Cerebellar nuclear complex (tissue), 1 donor: ENCODE data around the gene OR2H1.
"Not testable (repeated sequence)": the region's sequence is repeated elsewhere in the genome, so short reads cannot be mapped to it uniquely, and the experiment has no call there.

Source experiments
- DNase-seq, 2 experiments: peaks; one replicate each; lab custom pipeline; 2025; lab: John Stamatoyannopoulos, UW

The OR2H1 gene

GRCh38 chr6:29456971-29457370, at the start of gene OR2H1, which contains the start of gene OR11A1:
Gene OR2H1 (plus strand): TSS chr6:29457155. CDS start chr6:29461770, 4,615 bp downstream.
Gene OR11A1 (minus strand): TSS chr6:29457071. CDS start chr6:29427641, 29,430 bp downstream.
- no peak for DNase-seq

DNA sequence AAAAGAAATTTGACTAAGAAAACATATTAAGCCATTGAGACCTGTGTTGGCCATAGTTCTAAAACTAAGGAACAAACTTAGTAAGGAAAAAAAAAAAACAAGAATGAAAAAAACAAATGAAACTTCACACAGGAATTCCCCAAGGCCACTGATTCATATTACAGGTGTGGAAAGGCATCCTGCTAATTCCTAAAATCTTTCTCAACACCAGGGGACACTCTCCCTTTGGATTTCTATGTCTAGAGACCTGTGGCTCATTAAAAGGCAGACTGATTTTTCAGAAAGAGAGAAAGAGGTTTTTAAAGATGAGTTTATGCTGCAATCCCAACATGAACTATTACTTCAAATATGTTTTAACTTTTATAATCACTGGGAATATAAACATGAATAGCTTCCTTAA, 42.4 kb upstream of the OR2H1 start, which contains the start of gene OR12D1:
TSS of gene OR12D1 (plus strand) at position 341 of the 400 bp plus-strand sequence.
- DNase-seq, result no peak

DNA sequence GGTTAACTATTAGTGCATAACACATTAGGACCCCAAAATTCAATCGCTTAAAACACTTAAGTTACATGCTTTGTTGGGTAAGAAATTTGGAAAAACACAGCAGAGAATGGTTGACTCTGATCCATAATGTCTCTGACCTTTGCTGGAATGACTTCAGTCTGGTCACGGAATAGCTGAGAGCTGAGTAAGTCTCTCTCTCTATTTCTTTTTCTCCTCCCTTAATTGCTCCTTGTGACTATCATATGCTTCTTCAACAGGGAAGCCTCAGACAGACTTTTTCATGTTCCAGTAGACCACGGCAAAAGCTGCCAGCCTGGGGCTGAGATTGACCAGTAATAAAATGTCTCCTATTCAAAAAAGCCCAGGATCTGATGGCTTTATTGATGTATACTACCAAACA, 37.4 kb upstream of the OR2H1 start:
- DNase-seq, result no peak

GRCh38 chr6:29424168-29424567, 32.8 kb upstream of the OR2H1 start:
- DNase-seq, result no peak

GRCh38 chr6:29424575-29424974, 32.4 kb upstream of the OR2H1 start:
- no peak for DNase-seq

- DNase-seq, result no peak
Measured at GRCh38 chr6:29425075-29425474, 31.9 kb upstream of the OR2H1 start.

DNA sequence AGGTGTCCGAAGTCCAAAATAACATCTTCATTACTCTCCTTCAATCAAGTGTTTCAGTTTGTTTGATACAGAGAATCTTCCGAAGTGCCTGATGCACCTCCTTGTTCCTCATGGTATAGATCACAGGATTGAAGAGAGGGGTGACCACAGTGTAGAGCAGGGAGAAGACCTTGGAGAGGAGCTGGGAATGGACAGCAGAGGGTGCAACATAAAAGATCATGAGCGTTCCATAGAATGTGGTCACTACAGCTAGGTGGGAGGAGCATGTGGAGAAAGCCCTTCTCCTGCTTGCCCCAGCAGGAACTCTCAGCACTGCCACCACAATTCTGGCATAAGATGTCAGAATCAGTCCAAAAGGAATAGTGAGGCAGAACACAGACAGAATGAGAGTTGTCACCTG, 30.3 kb upstream of the OR2H1 start:
- DNase-seq, result no peak

GRCh38 chr6:29436730-29437129, 20.2 kb upstream of the OR2H1 start:
- DNase-seq, result not testable (repeated sequence)

- no peak for DNase-seq
Measured at GRCh38 chr6:29439006-29439405, 17.9 kb upstream of the OR2H1 start, which contains the start of gene OR10C1. Gene OR10C1 (plus strand): TSS chr6:29439306. CDS start chr6:29440016, 710 bp downstream.

- DNase-seq, result no peak
Measured at GRCh38 chr6:29442719-29443118, 14.2 kb upstream of the OR2H1 start.

DNA sequence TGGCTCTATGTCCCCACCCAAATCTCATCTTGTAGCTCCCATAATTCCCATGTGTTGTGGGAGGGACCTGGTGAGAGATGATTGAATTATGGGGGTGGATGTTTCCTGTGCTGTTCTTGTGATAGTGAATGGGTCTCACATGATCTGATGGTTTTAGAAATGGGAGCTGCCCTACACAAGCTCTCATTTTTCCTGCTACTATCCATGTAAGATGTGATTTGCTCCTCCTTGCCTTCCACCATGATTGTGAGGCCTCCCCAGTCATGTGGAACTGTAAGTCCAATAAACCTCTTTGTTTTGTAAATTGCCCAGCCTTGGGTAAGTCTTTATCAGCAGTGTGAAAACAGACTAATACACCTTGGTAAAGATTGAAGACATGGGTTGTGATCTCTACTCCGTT, 12.9 kb upstream of the OR2H1 start:
- not testable (repeated sequence) for DNase-seq

GRCh38 chr6:29447670-29448069, 9.3 kb upstream of the OR2H1 start:
- no peak for DNase-seq

- no peak for DNase-seq
Measured at GRCh38 chr6:29451471-29452193, 5.3 kb upstream of the OR2H1 start.

GRCh38 chr6:29461021-29461814, 4.3 kb downstream of the OR2H1 start:
- DNase-seq, result no peak

DNA sequence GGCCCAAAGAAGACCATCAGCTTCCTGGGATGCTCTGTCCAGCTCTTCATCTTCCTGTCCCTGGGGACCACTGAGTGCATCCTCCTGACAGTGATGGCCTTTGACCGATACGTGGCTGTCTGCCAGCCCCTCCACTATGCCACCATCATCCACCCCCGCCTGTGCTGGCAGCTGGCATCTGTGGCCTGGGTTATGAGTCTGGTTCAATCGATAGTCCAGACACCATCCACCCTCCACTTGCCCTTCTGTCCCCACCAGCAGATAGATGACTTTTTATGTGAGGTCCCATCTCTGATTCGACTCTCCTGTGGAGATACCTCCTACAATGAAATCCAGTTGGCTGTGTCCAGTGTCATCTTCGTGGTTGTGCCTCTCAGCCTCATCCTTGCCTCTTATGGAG, 5.1 kb downstream of the OR2H1 start:
- DNase-seq, result no peak

GRCh38 chr6:29465279-29465678, 8.3 kb downstream of the OR2H1 start:
- no peak for DNase-seq

- no peak for DNase-seq
Measured at GRCh38 chr6:29465801-29466200, 8.8 kb downstream of the OR2H1 start.

DNA sequence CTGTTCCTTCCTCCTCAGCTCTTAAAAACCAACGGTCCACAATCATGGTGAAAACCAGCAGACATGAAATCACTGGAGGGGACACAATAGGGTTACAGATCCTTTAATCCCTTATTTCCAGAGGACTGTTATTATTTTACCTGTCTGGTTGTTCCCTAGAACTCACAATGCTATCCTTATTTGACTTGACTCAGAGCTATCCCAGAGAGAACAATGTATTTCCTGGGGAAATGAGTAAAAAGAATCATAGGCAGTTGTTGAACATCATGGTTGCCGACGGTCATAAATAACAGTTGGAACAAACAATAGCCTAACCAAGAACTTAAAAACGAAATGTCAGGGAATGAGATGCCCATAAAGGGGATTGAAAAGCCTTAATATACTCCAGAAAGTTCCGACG, 9.3 kb downstream of the OR2H1 start:
- no peak for DNase-seq

DNA sequence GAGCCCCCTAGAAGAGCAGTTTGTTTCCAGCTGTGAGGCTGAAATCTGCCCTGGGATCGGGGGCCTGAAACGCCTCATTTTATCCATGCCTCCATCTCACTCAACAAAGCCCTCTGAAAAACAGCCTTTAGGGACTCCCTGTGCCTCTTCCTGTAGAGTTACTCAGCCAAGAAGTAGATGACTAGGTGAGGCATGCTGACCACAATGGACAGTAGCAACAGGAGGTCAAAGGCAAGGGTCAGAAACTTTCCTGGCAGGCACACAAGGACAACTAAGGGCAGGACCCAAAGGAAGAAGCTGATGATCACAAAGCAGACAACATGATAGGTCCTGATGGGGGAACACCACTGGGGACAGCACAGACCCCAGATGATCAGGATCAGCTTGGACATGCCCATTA, 18.0 kb downstream of the OR2H1 start:
- DNase-seq, result no peak

DNA sequence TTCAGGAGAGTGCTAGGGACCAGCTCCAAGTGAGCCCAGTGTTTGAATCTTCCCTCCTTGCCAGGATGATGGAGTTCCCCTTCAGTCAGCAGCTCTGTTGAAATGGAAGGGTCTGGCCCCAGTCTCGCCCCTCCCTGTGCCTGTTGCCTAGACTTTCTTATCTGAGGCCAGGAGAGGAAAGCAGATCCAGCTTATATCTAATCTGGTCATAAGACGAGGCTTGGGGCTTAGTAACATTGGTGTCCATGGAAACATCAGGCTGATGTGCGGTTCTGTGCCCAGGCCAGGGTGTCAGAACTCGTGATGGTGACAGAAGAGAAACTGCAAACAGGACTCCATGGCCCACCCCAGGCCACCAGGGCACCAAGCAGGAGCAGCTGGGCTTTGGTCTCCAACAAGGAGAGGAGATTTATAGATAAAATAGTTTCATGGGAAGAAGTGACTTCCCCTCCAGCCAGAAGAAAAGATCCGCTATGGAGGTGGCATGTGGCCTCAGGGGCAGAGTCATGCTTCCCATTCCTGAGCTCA, 21.0 kb downstream of the OR2H1 start:
- DNase-seq, result no peak

DNA sequence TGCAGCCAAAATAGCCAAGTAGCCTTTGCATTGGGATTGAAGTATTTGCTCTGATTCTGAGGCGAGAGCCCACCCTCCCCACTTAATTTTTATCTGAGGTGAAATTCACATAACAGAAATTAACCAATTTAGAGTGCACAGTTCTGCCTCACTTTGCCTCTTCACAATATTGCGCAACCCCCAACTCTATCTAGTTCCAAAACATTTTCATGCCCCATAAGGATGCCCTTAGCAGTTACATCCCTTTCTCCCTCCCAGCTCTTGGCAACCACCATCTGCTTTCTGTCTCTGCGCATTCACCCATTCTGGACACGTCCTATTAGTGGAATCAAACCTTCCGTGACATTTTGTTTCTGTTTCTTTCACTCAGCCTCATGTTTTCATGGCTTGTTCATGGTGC, 21.8 kb downstream of the OR2H1 start:
- no peak for DNase-seq

DNA sequence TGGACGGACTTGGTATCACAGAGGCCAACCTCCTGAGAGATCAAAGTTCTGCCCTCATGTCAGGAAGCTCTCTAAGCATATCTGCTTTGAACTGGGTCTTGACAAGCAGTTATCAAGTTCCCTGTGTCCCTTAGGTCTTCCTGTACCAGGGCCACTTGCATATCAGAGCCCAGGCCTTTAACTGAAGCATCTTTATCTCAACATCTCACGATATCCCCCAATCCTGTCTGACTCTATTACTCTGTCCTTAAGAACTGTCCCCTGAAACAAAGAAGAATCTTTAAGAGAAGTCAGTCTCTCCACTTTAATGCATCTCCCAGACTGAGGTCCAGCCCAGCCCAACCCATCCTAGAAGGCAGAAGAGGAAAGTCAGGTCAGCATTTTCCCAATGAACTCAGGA, 22.6 kb downstream of the OR2H1 start:
- DNase-seq, result no peak

- DNase-seq, result no peak
Measured at GRCh38 chr6:29483186-29483585, 26.2 kb downstream of the OR2H1 start.
